Measurements from ENCODE around the gene SCNN1B.

SCNN1B gene

DNA sequence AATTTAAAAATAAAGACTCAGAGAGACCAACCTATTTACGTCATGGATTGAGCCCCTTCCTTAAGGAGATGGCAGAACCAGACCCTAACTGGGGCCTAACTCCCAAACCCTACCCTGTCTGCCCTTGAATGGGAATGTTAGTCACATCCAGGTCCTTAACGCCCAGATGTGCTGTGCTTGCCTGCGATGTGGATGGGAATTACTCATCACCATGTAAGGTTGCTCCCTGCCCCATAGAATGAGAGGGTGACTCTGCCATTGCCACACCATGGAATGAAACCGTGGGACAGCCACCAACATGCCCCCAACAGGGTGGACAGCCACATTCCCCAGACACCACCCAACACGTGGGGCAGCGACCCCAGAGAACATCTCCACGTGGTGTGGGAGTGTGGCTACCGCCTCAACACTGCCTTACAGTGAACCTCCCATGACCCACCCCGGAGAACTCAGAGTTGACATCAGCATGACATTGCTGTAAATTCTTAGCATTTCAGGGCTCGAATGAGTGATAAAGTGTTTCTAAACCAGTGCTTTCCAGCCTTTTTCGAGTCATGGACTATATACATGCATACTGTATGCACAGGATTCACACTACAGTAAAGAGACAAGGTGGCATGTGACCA, 31.8 kb downstream of the SCNN1B start:
- TF ChIP-seq, protein P1, sequence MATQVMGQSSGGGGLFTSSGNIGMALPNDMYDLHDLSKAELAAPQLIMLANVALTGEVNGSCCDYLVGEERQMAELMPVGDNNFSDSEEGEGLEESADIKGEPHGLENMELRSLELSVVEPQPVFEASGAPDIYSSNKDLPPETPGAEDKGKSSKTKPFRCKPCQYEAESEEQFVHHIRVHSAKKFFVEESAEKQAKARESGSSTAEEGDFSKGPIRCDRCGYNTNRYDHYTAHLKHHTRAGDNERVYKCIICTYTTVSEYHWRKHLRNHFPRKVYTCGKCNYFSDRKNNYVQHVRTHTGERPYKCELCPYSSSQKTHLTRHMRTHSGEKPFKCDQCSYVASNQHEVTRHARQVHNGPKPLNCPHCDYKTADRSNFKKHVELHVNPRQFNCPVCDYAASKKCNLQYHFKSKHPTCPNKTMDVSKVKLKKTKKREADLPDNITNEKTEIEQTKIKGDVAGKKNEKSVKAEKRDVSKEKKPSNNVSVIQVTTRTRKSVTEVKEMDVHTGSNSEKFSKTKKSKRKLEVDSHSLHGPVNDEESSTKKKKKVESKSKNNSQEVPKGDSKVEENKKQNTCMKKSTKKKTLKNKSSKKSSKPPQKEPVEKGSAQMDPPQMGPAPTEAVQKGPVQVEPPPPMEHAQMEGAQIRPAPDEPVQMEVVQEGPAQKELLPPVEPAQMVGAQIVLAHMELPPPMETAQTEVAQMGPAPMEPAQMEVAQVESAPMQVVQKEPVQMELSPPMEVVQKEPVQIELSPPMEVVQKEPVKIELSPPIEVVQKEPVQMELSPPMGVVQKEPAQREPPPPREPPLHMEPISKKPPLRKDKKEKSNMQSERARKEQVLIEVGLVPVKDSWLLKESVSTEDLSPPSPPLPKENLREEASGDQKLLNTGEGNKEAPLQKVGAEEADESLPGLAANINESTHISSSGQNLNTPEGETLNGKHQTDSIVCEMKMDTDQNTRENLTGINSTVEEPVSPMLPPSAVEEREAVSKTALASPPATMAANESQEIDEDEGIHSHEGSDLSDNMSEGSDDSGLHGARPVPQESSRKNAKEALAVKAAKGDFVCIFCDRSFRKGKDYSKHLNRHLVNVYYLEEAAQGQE (IDR thresholded peaks at IDR 0.05; ENCODE audit: insufficient replicate concordance, low read depth), result no peak
- TF ChIP-seq GABPA (IDR thresholded peaks at IDR 0.05; ENCODE audit: low read depth) (no peak), POLR2AphosphoS5 (IDR thresholded peaks at IDR 0.05; ENCODE audit: low read depth) (no peak), SPI1 (IDR thresholded peaks at IDR 0.05; ENCODE audit: borderline replicate concordance, low read depth) (no peak)
- TF ChIP-seq, protein P2, sequence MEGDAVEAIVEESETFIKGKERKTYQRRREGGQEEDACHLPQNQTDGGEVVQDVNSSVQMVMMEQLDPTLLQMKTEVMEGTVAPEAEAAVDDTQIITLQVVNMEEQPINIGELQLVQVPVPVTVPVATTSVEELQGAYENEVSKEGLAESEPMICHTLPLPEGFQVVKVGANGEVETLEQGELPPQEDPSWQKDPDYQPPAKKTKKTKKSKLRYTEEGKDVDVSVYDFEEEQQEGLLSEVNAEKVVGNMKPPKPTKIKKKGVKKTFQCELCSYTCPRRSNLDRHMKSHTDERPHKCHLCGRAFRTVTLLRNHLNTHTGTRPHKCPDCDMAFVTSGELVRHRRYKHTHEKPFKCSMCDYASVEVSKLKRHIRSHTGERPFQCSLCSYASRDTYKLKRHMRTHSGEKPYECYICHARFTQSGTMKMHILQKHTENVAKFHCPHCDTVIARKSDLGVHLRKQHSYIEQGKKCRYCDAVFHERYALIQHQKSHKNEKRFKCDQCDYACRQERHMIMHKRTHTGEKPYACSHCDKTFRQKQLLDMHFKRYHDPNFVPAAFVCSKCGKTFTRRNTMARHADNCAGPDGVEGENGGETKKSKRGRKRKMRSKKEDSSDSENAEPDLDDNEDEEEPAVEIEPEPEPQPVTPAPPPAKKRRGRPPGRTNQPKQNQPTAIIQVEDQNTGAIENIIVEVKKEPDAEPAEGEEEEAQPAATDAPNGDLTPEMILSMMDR (IDR thresholded peaks at IDR 0.05; ENCODE audit: insufficient read depth, low read length), result no peak
- H3K27me3 ChIP-seq (ENCODE audit: insufficient read depth, poor library complexity, severe bottlenecking), result no peaks in the 10 kb centered on the region
- H3K4me3 ChIP-seq (replicated peaks; ENCODE audit: insufficient read depth, low read length), result no peak overlapping the region
- no peak for DNase-seq (ENCODE audit: low read depth in 1 of 2, low spot score in 1 of 2)
- H3K27ac ChIP-seq (replicated peaks), result no peak overlapping the region

DNA sequence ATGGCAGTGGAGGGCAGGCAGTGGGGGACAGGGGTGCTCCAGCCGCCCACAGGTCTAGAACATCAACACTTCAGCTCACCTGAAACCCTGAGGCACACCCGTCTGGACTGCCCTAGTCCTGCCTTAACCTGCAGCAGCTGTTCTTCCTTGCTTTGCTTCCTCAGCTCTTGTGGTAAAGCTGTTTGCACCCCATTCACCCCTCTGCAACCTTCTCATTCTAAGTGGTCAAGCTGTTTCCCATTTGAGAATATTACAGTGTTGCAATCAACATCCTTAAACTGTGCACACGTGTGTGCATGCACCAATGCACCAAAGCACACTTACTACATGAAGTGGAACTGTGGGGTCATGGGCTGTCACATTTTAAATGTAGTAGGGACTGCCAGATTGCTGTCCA, 32.4 kb downstream of the SCNN1B start:
- Histone ChIP-seq H3K4me3 (replicated peaks; ENCODE audit: insufficient read depth, low read length) (no peak overlapping the region), H3K27me3 (ENCODE audit: insufficient read depth, poor library complexity, severe bottlenecking) (no peaks in the 10 kb centered on the region), H3K27ac (replicated peaks) (no peak overlapping the region)
- DNase-seq (ENCODE audit: low read depth in 1 of 2, low spot score in 1 of 2), result no peak
- TF ChIP-seq, protein P2 (IDR thresholded peaks at IDR 0.05; ENCODE audit: insufficient read depth, low read length), result no peak
- TF ChIP-seq GABPA (IDR thresholded peaks at IDR 0.05; ENCODE audit: low read depth), result no peak
- no peak for TF ChIP-seq SPI1 (IDR thresholded peaks at IDR 0.05; ENCODE audit: borderline replicate concordance, low read depth)
- no peak for TF ChIP-seq POLR2AphosphoS5 (IDR thresholded peaks at IDR 0.05; ENCODE audit: low read depth)
- TF ChIP-seq, protein P1 (IDR thresholded peaks at IDR 0.05; ENCODE audit: insufficient replicate concordance, low read depth), result no peak

DNA sequence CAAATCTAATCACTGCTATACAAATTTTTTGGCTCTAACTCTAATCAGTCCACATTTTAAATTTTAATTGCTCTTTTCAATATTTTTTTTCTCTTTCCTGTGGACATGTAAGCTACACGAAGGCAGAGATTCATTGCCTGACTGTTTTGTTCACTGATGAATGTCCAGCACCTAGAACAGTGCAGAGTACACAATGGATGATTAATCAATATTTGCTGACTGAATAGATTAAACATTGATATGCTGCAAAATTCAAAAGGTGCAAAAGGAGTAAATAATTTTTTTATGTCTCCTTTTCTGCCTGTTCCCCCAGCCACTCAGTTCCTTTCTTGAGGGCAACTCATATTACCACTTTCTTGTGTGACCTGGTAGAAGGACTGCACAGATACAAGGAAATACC, 32.8 kb downstream of the SCNN1B start:
- no peak for DNase-seq (ENCODE audit: low read depth in 1 of 2, low spot score in 1 of 2)
- TF ChIP-seq, protein P1 (IDR thresholded peaks at IDR 0.05; ENCODE audit: insufficient replicate concordance, low read depth), result no peak
- no peak for TF ChIP-seq GABPA (IDR thresholded peaks at IDR 0.05; ENCODE audit: low read depth)
- TF ChIP-seq POLR2AphosphoS5 (IDR thresholded peaks at IDR 0.05; ENCODE audit: low read depth), result no peak
- TF ChIP-seq SPI1 (IDR thresholded peaks at IDR 0.05; ENCODE audit: borderline replicate concordance, low read depth), result no peak
- TF ChIP-seq, protein P2 (IDR thresholded peaks at IDR 0.05; ENCODE audit: insufficient read depth, low read length), result no peak
- Histone ChIP-seq H3K4me3 (replicated peaks; ENCODE audit: insufficient read depth, low read length) (no peak overlapping the region), H3K27ac (replicated peaks) (no peak overlapping the region), H3K27me3 (ENCODE audit: insufficient read depth, poor library complexity, severe bottlenecking) (no peaks in the 10 kb centered on the region)
